ENCODE results near the gene RECQL5.
A peak's percentile ranks its signal among the peaks of the same experiment; 100 is the strongest.

Gene RECQL5

DNA sequence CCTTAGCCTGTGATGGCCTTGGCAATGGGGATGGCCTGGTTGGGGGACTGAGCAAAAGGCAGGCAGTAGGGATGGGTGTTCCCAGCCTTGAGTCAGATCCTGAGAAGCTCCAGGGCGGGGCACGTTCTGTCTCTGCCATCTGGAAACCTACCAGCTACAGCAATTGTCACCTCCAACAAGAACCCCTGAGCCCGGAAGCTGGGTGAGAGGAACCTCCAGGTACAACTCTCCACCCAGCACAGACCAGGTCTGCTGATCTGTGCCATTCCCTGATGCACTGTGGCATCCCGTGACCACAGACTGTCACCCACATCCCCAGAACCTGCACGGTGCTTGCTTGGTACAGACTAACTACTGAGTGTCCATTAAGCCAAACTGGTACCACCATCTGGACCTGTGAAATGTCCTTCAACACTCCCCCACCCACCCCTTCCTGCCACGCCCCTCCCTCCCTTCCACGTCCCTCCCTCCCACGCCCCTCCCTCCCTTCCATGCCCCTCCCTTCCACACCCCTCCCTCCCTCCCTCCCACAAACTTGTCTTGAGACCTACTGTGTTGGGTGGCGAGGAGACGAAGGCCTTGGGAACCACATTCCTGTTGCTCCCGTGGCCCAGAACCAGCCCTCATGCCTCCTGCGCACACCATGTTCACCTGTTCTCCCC lies 62.8 kb downstream of the RECQL5 start:
- FAIRE-seq (no peak), DNase-seq (ENCODE audit: insufficient read length, low spot score) (no peak)
- TF ChIP-seq CTCF (IDR thresholded peaks at IDR 0.05; ENCODE audit: insufficient read depth, missing control alignments) = no peak

DNA sequence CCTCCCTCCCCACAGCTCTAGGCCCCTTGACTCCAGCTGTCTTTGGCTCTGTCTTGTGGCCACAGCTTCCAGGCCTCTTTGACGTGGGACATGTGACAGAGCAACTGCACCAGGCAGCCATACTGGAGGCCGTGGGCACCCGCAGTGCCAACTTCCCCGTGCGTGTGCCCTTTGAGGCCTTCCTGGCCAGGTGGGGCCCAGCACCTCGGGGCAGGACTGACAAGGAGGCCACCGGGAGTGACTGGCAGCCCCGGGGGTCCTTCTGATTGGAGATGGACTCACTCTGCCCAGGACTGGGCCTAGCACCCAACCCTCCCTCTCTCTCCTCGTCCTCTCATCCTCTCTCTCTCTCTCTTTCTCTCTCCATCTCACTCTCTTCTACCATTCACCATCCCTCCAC lies 63.8 kb downstream of the RECQL5 start:
- FAIRE-seq (no peak), DNase-seq (ENCODE audit: insufficient read length, low spot score) (no peak)
- no peak for TF ChIP-seq CTCF (IDR thresholded peaks at IDR 0.05; ENCODE audit: insufficient read depth, missing control alignments)

DNA sequence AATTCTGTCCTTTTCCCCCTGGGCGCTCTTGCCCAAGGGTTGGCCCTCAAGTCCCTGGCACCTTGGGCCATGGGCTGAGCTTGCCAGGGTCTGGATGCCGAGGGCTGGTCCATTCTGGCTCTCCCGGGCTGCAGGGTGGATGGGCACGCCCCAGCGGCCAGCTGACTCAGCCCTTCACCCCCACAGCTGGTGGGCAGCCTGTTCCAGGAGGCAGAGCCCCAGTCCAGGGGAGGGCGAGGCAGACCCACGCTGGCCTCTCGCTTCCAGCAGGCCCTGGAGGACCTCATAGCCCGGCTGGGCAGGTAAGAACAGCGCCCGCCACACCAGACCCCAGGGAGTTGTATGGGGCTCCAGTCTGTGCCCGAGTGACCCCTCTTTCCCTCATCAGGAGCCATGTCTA lies 64.3 kb downstream of the RECQL5 start:
- no peak for TF ChIP-seq CTCF (IDR thresholded peaks at IDR 0.05; ENCODE audit: insufficient read depth, missing control alignments)
- FAIRE-seq = no peak
- no peak for DNase-seq (ENCODE audit: insufficient read length, low spot score)

DNA sequence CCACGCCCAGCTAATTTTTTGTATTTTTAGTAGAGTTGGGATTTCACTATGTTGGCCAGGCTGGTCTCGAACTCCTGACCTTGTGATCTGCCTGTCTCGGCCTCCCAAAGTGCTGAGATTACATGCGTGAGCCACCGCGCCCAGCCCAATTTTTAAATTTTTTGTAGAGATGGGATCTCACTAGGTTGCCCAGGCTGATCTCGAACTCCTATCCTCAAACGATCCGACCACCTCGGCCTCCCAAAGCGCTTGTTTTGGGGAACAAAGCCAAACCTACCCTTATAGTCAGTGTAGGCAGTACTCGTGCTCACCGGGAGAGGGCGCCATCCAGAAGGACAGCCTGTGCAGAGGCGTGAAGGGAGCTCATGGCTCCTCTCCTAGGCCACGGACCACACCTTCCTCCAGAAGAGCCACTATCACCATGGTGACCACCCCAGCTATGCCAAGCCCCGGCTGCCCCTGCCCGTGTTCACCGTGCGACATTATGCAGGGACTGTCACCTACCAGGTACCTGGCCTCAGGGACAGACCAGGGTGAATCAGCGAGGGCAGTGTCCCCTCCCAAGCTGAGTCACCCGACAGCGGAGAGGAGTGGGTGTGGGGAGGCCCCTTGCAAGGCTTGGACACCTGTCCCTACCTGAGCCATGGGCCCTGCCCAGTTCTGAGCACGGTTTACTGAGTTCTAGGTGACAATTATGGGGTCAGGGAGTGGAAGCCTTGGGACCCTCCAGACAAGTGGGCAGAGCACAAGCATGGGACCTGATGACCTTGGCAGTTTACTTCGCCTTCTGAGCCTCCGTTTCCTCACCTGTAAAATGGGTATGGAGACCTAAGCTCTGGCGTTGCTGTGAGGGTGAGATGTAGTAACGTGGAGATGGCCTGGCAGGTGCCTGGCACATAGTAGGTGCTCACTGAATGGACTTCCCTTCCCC lies 65.6 kb downstream of the RECQL5 start:
- DNase-seq (ENCODE audit: insufficient read length, low spot score) (peak; percentile 56), FAIRE-seq (no peak)
- peak; percentile 71 for TF ChIP-seq CTCF (IDR thresholded peaks at IDR 0.05; ENCODE audit: insufficient read depth, missing control alignments)

DNA sequence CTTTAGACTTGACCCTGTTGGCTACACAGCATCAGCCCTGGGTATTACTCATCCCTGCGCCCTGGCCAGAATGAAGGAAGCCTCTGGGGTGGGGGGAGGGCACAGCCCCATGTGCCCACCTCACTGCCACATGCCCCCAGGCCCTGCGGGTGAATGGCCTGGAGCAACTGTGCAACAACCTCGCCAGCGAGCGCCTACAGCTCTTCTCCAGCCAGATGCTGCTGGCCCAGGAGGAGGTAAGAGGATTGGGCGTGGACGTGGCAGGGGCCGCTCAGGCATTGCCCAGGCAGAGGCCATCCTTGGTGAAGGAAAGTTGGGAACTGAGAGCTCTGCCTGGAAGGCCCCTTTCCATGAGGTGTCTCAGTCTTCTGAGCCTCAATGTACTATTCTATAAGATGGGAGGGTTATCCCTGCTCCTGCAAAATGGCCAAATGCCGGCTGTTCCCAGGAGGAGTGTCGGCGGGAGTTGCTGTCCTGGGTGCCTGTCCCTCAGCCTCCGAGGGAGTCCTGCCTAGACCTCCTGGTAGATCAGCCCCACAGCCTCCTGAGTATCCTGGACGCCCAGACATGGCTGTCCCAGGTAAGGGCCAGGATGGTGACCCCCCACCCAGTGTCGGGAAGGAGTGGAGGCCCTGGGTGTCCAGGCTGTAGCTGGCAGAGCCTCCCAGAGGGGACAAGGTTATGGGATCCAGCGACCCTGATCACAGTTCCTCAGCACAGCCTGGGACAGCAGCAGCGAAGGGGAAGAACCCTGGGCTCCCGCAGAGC lies 70.5 kb downstream of the RECQL5 start:
- no peak for TF ChIP-seq CTCF (IDR thresholded peaks at IDR 0.05; ENCODE audit: insufficient read depth, missing control alignments)
- no peak for DNase-seq (ENCODE audit: insufficient read length, low spot score)
- no peak for FAIRE-seq

DNA sequence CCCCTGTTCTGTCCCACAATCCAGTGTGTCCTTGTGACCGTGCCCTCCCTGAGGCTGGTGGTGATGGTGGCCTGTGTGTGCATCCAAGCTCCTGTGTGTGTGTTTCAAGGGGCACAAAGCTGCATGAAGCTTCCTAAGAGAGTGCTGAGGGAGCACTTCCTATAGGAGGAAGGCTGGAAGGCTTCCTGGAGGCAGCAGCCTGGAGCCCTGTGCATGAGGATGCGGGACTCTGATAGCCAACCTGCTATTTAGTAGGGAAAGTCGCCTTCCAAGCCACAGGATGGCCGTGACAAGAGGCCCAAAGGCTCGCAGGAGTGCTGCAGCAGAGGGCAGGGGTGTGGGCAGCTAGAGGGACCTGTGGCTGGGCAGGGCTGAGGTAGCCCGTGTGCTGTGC lies 71.0 kb downstream of the RECQL5 start:
- DNase-seq (ENCODE audit: insufficient read length, low spot score) = no peak
- FAIRE-seq = no peak
- TF ChIP-seq CTCF (IDR thresholded peaks at IDR 0.05; ENCODE audit: insufficient read depth, missing control alignments) = no peak

All from D721Med (cell line).